C4-2B (cell line): ENCODE data around the gene RPGRIP1L.

Experiments used
- CTCF ChIP-seq: fragments of 450-650 bp; conservative IDR thresholded peaks from 2 replicates; pipeline ENCODE4 v1.5.1; 2017; ENCODE audit warnings: mild to moderate bottlenecking
- ZFX ChIP-seq: fragments of 450-650 bp; IDR thresholded peaks from 2 replicates; pipeline ENCODE4 v1.6.1; 2017

- TF ChIP-seq CTCF (no peak), ZFX (no peak)
Observed at GRCh38 chr16:53571763-53572162, 131.9 kb downstream of the RPGRIP1L start.
